Measurements from ENCODE around the gene SRP54.
"Not testable (repeated sequence)": the region's sequence is repeated elsewhere in the genome, so short reads cannot be mapped to it uniquely, and the experiment has no call there.

The SRP54 gene

DNA sequence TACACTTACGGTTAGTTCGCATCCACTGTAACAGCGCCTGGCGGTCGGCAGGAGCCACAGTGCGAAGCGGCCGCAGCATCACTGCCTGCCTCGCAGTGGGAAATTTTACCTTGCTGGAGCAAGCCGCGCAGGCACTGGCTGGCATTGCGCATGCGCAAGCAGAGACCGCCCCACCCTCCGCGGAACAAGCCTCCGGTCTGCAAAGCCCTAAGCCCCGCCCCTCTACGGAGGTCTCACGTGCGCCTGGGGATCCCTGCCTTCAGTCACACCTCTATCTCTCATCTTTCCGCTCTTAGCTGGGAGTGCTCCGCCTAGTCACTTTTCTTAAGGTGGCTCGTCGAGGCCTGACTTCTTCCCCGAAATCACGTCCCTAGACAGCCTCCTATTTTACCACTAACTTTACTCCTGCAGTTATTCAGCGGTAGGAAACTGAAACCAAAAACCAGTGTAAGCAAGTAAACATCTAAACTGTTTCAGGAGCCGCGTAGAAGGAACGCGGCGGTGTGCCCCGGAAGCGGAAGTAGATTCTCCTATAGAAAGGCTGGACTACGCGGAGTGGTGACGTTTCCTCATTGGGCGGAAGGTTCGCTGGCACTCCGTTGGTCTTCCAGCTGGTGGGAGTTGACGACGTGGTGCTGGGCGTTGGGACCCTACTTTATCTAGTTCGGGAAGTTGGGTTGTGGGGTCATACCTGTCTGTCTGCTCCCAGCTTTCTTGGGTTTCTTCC is at the start of gene SRP54:
SRP54 (plus strand) TSS at position 572 of the 727 bp plus-strand sequence. CDS start 13,718 bp downstream, outside the sequence.
- peak; percentile 98 for DNase-seq

DNA sequence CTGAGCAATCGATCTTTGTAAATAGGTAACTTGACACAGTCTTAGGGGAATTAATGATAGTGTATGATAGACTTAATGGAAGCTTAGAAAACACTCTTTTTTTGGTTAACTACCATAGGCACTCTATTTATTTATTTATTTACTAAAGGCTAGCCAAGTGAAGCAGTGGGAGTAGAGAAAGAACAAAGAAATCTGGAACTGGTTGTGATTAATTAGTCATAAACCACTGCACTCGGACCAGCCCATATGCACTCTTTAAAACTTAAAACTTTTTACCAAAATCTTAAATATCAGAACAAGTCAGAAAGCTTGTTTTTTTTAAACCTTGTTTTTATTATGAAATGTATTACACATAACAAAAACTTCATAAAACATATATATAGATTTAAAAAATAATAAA is 49.5 kb upstream of the SRP54 start:
- no peak for DNase-seq

DNA sequence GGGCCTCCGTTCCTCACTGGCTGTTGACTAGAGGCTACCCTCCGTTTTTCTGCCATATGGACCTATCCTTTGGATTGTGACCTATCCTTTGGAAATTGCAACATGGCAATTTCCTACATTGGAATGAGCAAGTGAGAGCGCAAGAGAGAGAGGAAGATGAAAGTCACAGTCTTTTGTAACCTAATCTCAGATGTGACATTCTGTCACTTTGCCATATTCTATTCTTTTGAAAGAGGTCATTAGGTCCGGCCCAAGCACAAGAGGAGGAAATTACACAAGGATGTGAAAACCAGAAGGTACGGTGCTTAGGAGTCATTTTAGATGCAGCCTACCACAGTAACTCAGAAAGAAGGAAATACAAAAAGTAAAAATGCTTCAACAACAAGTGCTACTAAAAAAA is 47.3 kb upstream of the SRP54 start:
- DNase-seq = no peak

DNA sequence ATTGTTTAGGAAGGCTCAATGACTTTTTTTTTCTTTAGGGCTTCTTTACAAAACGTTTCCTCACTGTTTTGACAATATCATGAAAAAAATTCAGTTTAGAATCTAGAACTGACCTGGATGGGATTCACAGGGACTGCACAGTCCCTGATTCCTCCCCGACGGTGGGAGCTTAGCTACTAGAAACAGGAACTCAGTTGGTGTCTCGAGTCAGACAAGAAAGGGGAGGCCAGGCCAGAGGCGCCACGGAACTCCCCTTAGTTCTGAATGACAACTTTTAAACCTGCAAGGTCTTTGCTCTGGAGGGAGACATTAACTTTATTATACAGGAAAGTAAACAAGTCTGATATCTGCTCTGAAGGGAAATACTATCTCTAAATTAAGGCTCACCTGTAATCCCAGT is 45.4 kb upstream of the SRP54 start:
- no peak for DNase-seq

DNA sequence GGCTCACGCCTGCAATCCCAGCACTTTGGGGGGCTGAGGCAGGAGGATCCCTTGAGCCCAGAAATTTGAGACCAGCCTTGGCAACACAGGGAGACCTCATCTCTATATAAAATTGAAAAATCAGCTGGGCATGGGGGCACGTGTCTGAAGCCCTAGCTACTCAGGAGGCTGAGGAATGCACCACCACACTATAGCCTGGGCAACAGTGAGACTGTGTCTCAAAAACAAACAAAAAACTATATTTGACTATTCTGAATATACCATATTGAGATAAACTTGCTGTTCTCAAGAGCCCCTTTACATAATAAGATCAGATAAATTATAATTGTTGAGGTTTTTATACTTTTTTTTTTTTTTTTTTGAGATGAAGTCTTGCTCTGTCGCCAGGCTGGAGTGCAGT is 44.9 kb upstream of the SRP54 start:
- no peak for DNase-seq

DNA sequence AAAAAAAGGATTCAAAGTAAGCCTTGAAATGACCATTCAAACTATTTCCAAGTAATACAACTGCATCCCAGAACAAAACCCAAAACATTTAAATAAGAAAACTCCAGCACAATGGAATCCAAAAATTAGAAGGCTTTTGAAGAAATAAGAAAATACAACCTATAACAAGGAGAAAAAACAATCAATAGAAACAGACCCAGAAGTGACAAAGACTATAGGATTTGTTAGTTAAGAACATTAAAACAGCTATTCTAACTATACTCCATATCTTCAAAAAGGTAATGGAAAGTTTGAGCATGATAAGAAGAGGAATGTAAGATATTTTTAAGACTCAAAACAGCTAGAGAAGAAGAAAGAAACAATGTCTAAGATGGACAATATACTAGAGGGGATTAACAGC is 39.3 kb upstream of the SRP54 start:
- DNase-seq = no peak

DNA sequence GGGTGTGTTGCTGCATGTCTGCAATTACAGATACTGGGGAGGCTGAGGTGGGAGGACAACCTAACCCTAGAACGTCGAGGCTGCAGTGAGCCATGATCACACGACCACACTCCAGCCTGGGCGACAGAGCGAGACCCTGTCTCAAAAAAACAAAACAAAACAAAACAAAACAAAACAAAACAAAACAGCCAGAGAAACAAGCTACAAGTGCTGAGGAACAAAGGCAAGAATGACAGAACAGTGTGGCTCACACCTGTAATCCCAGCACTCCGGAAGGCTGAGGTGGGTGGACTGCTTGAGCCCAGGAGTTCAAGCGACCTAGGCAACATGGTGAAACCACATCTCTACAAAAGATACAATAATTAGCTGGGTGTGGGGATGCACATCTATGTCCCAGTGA is 38.0 kb upstream of the SRP54 start:
- DNase-seq = no peak

DNA sequence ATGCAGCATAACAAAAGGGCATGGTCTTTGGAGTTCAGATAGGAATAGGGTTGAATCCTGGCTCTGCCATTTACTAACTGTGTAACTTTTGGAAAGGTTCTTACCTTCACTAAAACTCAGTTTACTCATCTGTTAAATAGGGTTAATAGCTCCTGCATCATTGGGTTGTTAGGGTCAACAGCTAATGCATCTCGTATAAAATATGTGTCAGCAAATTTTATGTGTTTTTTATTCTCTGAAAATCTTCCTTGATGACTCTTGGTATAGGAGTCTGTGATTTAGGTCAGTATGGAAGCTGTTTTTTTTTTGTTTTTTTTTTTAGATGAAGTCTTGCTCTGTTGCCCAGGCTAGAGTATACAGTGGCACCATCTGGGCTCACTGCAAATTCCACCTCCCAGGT is 36.1 kb upstream of the SRP54 start:
- no peak for DNase-seq

DNA sequence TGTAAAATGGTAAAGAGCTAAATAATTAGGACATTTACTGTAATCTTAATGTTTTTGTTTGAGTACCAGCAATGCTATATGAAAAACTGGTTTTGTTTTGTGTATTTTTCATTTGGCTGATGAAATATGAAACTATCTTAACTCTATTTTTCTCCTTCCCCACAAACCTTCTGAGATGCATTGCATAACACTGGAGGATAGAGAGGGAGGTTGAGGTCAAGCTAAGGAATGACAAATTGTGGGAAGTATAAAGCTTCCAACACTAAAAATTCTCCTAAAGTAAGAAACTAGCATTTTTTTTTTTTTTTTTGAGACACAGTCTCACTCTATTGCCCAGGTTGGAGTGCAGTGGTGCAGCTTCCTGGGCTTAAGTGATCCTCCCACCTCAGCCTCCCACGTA is 31.5 kb upstream of the SRP54 start:
- no peak for DNase-seq

DNA sequence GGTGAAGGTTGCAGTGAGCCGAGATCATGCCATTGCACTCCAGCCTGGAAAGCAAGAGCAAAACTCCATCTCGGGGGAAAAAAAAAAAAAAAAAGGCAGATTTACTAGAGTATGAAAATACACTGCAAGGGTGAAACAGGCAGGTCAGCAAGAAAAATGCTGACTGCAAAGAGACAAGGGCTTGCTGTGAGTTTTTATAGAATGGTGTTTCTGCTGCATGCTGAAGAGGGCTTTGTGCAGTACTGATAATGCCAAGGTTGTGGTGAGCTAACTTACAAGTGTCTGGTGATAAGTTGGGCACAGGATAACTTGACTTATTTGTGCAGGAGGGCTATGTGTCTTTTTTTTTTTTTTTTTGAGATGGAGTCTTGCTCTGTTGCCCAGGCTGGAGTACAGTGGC is 25.9 kb upstream of the SRP54 start:
- no peak for DNase-seq

DNA sequence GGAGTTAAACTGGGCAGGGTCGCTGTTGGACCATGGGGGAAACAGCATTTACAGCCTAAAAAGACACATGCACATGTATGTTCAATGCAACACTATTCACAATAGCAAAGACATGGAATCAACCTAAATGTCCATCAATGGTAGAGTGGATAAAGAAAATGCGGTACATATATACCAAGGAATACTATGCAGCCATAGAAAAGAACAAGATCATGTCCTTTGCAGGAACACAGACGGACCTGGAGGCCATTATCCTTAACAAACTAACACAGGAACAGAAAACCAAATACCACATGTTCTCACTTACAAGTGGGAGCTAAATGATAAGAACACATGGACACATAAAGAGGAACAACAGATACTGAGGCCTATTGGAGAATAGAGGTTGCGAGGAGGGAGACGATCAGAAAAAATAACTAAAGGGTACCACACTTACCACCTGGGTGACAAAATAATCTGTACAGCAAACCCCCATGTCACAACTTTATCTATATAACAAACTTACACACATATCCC is 25.0 kb upstream of the SRP54 start:
- no peak for DNase-seq

DNA sequence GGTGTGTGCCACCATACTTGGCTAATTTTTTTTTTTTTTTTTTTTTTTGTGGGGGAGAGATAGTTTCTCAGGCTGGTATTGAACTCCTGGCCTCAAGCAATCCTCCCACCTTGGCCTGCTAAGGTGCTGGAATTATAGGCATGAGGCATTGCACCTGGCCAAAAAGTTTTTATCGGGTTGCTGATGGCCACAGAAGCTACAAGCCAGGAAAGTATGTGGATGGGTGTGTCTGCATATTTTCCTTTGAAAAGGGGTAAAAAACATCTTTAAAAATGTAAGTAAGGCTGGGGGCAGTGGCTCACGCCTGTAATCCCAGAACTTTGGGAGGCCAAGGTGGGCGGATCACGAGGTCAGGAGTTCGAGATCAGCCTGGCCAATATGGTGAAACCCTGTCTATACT is 20.7 kb upstream of the SRP54 start:
- DNase-seq = not testable (repeated sequence)

DNA sequence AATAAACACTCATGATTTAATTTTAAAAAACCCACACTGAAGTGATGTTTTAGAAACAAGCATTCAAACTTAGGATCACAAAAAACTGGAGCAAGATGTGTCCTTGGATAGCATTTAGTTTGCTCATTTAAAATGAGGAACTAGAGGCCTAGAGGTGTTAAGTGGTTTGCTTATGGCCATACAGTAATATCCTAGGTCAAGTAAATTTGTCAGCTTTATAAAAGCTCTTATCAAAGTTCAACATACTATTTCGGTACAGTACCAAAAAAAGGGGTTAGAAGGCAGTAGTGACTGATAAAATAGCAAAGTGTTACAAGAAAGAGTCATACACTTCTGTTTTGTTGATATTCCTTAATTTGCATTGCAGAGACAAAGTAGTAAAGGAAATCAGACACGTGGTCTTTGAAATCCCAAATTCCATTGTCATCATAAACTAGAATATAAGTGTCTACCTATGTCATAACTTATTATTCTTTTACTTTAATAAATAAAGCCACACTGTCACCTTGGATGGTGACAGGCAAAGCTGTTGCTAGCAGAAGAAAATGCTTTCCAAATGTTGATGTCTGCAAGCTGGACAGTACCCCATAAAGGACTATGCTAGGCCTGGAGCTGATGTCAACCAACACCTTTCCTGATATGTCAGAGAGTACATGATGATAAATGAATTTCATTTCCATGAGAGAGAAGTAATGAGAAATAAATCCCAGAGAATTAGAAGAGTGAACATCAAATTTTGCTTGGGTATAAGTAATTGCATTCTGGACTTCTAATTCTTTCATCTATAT is 17.6 kb upstream of the SRP54 start:
- no peak for DNase-seq

DNA sequence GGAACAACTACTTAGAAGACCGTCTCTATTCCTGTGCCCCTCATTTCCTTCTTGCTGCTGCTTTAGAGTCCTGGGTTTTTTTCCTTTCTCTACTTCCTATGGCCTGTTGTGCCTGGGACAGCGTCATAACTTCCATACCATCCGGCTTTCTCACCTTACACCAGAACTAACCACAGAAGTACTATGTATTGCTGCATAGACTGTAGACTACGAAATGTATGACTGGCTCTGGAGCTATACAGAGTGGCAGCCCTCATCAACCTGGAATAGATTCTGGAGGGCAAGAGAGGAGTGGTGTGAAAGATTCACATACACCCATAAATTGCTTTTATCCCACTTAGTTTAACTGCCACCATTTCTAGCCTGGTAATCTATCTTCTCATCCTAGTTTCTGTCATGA is 16.9 kb upstream of the SRP54 start:
- no peak for DNase-seq

DNA sequence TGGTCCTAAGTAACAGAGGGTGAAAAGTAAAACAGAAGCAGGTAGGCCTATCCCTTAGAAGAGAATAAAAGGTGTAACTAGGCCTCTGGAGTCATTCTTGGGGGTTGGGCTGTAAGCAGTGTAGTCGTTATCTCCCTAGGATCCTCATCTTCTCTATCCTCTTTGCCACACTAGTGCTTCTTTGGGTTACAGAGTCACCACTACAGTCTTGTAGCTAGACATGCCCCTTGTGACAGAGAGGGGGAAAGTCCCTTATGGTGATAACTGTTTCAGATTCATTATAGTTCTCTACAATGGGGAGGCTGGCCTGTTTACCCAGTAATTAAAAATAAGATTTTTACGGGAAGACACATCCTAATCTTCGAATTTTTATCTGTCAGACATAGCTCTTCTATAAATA is 16.4 kb upstream of the SRP54 start:
- no peak for DNase-seq

DNA sequence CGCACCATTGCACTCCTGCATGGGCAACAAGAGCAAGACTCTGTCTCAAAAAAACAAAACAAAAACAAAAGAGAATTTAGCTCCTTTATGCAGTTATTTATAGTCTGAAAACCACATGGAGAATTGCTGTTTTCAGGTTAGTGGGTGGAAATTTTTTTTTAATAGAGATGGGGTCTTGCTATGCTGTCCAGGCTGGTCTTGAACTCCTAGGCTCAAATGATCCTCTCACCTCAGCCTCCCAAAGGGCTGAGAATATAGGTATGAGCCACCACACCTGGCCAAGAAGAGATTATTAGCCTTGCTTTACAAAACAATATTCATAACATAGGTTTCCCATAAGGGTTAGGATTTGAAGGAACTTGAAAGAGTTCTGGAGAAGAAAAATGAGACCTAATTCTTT is 12.1 kb upstream of the SRP54 start:
- DNase-seq = no peak

DNA sequence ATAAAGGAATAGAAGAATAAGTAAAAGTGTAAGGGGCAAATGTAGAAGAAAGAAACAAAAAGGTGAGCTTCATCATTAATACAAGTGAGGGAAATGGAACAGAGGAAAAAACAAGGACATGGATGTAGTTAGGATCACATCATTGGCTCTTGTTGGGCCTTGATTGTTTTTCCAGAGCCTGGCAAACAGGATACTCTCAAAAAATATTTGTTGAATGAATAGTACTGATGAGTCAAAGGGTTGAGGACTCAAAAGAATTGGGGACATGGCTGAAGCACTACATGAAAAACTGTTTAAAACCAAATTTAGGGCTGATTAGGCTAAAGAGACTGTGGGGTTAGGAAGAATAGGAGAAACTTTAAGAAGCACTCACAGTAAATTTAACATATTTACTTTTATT is 11.4 kb upstream of the SRP54 start:
- DNase-seq = no peak

DNA sequence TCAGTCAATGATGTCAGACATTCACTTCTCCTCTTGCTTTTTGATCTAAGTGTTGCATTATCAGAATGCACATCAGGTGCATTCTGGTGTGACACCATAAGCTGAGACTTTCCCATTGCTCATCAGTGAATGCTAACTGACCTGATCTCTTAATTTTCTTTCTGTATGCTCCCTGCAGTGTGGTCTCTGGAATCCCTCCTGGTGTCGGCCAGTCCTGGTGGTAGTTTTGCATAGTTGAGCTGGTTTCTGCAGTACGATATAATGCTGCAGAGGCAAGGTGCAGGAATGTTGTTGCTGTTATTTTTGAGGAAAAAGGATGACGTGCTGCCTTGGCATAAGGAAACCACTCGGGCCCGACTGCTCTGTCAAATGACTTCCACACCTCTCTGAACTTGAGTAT is 11.0 kb upstream of the SRP54 start:
- DNase-seq = no peak

DNA sequence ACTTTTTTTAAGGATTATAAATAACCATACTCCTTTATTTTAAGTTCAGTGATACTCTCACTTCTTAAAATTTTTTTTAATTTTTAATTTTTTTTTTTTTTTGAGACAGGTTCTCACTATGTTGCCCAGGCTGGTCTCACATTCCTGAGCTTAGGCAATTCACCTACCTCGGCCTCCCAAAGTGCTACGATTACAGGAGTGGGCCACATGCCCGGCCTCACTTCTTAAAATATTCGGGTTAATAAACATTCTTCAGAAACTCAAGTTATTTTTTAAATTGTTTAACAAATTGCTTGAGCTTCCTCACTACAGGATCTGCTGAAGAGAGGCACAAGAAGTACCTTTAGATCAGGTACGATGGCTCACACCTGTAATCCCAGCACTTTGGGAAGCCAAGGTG is 4.3 kb upstream of the SRP54 start:
- no peak for DNase-seq

DNA sequence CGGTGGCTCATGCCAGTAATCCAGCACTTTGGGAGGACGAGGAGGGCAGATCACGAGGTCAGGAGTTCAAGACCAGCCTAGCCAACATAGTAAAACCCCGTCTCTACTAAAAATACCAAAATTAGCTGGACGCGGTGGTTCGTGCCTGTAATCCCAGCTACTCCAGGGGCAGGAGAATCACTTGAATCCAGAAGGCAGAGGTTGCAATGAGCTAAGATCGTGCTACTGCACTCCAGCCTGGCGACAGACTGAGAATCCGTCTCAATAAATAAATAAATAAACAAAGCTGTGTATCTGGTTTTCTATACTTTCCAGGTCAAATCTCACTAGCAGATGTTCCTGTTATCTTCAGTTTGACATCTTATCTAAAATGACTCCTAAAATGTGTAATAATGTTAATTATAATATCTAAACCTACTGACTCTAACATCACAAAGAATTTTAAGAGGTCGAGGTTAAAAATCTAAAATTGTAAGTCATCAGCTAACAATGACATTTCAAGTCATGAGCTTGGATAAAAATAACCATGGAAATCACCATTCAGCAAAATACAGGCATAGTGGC is 2.4 kb upstream of the SRP54 start:
- no peak for DNase-seq

DNA sequence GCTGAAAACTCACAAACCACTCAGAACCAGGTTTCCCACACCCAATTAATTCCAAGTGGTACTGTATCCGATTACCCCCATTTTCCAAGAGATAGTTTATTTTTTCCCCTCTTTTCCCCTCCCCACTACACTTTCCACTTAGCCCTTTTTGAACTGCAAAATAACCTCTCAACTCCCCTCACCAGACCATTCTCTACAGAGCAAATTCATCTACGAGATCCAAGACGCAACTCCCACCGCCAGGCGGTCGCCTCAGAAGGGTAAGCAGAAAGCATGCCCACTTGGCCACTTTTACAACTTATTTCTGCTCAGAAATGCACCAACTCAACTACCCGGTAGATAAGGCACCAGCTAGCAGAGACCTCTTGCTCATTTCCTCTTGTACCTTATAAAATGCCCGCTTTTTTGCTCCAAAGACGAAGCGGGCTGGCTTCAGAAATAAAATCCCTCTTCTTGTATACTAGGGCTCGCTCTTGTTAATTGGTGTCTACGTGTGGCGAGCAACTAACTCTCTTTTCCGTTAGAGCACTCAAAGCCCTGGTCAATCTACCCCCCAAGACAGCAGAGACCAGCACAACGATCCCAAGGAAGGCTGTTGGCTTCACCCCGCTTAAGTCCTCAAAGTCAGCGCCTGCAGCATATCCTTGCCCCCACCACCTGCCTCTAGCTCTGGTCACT is 910 bp upstream of the SRP54 start:
- no peak for DNase-seq

DNA sequence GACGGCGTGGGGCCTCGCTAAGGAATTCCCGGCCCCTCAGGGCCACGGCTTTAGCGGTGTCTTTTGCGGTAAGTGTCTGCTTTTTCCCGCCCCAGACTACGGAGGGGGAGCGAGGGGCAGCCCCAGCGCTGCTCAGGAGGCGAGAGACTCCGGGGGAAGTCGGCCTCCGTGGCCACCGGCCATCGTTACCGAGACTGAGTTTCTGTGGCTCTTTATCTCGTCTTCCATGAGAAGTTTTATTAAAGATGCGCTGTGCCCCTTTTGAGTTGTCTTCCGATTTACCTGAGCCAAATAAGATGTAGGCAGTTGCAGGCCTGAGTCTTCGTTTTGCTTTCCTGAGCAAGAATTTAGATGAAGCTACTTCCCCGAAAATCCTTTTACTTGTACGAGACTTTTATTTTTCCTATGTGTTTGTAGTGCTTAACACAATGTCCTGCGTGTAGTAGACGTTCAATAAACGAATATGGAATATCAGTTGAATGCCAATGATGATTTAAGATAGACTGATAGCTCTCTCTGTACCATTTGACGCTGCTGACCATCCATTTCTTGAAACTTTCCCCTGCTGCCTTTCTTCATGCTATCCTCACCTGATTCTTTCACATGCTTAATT is 462 bp downstream of the SRP54 start:
- DNase-seq = no peak

DNA sequence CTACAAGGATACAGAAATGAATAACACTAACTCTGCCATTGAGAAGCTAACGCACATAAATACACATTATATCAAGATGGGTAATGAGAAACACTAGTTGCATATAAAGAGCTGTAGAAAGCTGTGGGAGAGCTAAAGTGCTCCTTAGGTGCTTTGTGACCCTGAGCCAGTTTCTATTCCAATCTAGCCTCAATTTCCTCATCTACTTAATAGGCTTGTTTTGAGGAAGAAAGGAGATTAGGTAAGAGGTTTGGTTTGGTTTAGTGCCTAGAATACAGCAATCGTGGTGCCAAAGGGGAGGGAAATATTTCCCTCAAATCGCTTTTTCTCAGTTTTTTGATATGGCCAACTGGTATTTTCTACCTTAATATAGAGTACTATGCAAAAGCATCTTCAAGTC is 994 bp downstream of the SRP54 start:
- no peak for DNase-seq

All from NCI-H2107 (cell line).